NB4 (cell line): ENCODE measurements around the gene CRYBA2.

Experiments
- POLR2A ChIP-seq: IDR thresholded peaks from 2 replicates; pipeline ENCODE4 v1.6.1; 2011; ENCODE audit warnings: mild to moderate bottlenecking; ENCODE audit not compliant: insufficient read length; ENCODE audit errors: extremely low read depth
- TF ChIP-seq, protein P1 (sequence below): IDR thresholded peaks from one replicate; pipeline ENCODE4 v1.5.1; 2012; ENCODE audit warnings: low read depth, low read length

DNA sequence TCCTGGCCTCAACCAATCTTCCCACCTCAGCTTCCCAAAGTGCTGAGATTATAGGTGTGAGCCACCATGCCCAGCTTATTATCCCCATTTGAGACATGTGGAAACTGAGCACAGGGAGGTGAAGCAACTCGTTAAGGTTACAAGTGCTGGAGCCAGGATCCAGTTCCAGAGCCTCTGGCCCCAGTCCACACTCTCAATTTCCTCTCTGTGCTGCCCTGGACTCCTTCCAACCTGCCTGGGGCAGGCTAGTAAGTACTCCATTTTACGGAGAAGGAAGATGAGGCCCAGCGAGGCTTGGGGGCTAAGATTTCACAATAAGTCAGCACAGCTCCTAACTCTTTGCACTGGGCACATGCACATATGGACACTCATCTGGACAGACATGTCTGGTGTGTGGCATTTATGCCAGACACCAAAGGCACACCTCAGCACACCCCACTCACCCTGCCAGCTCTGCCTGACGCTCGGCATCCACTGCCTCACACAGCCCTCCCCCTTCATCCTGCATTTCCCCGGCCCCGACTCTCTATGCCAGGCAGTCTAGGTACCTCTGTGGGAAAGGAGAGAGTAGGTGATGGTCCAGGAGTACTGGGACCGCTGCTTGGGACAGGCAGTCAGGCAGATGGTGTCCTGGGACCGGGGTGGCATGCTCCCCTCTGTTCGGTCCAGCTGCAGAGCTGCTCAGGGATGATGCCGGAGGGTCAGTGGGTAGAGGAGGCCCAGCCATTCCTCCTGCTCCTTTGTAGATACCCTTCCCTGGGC lies 27.6 kb upstream of the CRYBA2 start:
- TF ChIP-seq, protein P1, sequence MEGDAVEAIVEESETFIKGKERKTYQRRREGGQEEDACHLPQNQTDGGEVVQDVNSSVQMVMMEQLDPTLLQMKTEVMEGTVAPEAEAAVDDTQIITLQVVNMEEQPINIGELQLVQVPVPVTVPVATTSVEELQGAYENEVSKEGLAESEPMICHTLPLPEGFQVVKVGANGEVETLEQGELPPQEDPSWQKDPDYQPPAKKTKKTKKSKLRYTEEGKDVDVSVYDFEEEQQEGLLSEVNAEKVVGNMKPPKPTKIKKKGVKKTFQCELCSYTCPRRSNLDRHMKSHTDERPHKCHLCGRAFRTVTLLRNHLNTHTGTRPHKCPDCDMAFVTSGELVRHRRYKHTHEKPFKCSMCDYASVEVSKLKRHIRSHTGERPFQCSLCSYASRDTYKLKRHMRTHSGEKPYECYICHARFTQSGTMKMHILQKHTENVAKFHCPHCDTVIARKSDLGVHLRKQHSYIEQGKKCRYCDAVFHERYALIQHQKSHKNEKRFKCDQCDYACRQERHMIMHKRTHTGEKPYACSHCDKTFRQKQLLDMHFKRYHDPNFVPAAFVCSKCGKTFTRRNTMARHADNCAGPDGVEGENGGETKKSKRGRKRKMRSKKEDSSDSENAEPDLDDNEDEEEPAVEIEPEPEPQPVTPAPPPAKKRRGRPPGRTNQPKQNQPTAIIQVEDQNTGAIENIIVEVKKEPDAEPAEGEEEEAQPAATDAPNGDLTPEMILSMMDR, result no peak
- no peak for TF ChIP-seq POLR2A
